ENCODE results near the gene CFAP90.

Gene CFAP90

DNA sequence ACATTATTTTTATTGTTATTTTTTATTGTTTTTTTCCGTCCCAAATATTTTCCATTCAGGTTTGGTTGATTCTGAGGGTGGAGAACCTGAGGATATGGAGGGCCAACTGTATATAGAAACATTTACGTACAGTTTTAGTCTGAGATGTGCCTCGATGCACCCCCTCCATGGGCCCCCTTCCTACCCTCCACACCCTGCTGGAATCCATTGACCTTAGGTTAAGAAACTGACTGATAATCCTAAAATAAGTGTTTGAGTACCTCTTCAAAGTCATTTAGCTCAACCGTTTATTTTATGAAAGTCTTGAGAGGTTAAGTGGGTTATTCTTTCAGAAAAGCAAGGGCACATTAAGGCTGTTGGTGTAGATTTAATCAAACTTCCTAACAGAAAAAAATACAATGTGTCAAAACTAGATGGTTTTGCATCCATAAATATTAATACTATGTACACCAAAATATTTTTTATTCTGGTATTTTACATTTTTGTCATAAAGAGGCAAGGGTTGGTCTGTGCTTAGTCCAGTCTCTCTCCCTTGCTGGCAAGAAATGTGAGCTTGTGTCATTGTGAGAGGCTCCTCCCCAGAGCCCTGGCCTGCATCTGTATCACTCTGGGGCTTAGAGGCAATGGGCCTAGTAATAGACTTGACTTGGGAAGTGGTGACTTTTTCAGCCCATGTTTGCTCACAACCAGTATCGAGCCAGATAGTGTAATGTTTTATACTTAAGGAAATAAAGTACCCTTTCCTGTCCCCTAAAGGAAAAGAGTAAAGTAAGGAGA, 33.7 kb upstream of the CFAP90 start:
- TF ChIP-seq, protein P1, sequence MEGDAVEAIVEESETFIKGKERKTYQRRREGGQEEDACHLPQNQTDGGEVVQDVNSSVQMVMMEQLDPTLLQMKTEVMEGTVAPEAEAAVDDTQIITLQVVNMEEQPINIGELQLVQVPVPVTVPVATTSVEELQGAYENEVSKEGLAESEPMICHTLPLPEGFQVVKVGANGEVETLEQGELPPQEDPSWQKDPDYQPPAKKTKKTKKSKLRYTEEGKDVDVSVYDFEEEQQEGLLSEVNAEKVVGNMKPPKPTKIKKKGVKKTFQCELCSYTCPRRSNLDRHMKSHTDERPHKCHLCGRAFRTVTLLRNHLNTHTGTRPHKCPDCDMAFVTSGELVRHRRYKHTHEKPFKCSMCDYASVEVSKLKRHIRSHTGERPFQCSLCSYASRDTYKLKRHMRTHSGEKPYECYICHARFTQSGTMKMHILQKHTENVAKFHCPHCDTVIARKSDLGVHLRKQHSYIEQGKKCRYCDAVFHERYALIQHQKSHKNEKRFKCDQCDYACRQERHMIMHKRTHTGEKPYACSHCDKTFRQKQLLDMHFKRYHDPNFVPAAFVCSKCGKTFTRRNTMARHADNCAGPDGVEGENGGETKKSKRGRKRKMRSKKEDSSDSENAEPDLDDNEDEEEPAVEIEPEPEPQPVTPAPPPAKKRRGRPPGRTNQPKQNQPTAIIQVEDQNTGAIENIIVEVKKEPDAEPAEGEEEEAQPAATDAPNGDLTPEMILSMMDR (conservative IDR thresholded peaks at IDR 0.05; ENCODE audit: low read length) = no peak
- no peak for DNase-seq (ENCODE audit: low read depth)
- H3K4me3 ChIP-seq (ENCODE audit: low read length) = no peak overlapping the region

DNA sequence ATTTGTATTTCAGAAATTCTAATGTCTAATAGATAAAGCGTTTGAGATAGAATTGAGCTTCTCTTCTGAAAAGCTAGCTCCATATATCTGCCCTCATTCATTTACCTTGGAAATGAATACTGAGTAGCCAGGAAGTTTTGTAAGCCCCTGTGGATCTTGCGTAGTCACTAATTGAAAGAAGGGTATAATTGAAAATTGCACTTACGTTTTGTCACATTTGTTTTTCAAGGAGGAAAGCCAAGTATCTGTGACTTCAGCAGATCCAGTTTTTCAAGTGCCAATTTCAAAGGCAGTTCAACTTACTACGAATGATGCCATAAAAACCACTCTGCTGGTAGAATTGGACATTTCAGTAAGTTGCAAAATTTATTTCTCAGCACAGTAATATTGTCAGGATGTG, 32.0 kb upstream of the CFAP90 start:
- TF ChIP-seq, protein P1 (conservative IDR thresholded peaks at IDR 0.05; ENCODE audit: low read length) = no peak
- DNase-seq (ENCODE audit: low read depth) = no peak
- no peak overlapping the region for H3K4me3 ChIP-seq (ENCODE audit: low read length)

DNA sequence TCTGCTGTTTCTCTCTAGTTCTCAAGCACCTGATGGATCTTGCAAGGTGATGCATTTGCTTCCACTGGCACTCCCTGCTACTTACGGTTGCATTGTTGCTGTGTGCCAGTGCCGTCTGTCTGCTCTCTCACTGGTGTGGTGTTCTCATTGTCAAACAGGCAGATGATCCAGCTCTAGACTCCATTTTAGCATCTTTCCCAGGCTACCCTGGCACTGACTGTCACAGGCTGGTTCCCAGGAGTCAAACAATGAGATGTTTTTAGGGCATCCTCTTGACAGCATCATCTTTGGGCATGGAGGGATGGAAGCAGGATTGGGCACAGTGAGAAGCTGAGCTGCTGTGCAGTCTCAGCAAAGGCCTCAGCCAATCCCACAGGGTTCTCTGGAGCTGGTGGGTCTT, 30.9 kb upstream of the CFAP90 start:
- H3K4me3 ChIP-seq (ENCODE audit: low read length) = no peak overlapping the region
- TF ChIP-seq, protein P1 (conservative IDR thresholded peaks at IDR 0.05; ENCODE audit: low read length) = no peak
- DNase-seq (ENCODE audit: low read depth) = no peak

DNA sequence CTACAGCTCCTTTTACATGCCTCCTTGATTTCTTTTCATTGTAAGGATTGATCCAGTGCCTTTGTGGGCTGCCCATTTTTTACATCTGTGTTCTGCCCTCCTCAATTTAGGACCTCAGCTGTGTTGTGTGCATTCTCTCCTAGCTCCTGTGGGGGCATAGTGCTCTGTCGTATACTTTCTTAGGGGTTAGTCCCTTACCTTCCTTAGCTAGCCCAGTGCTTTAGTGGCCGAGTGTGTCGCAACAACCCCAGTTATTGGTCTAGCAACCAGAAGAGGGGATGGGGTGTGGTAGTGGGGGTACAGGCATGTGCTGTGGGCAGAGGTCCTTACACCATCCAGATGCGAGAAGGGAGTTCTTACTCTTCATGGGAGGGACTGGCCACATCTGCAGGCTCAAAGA, 30.2 kb upstream of the CFAP90 start:
- TF ChIP-seq, protein P1 (conservative IDR thresholded peaks at IDR 0.05; ENCODE audit: low read length) = no peak
- no peak overlapping the region for H3K4me3 ChIP-seq (ENCODE audit: low read length)
- no peak for DNase-seq (ENCODE audit: low read depth)

DNA sequence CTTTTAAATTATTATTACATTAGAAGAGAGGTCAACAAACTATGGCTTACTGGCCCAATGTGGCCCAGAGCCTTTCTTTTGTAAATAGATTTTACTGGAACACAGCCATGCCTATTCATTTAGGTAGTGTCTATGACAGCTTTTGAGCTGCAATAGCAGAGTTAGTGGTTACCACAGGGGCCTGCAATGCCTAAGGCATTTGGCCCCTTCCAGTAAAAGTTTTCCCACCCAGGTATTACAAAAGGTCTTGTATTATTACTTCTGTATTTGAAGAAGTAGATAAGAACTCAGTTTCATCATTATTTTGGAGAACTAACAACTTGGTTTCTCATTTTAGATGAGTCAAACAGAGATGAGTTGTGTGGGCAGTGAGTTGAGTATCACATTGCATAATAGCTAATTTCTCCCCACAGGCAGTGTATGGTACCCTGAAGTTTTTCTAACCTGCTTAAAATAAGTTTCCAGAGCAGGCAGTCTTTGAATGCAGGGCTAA, 27.5 kb upstream of the CFAP90 start:
- TF ChIP-seq, protein P1 (conservative IDR thresholded peaks at IDR 0.05; ENCODE audit: low read length) = no peak
- peak; percentile 43 for DNase-seq (ENCODE audit: low read depth)
- no peak overlapping the region for H3K4me3 ChIP-seq (ENCODE audit: low read length)

DNA sequence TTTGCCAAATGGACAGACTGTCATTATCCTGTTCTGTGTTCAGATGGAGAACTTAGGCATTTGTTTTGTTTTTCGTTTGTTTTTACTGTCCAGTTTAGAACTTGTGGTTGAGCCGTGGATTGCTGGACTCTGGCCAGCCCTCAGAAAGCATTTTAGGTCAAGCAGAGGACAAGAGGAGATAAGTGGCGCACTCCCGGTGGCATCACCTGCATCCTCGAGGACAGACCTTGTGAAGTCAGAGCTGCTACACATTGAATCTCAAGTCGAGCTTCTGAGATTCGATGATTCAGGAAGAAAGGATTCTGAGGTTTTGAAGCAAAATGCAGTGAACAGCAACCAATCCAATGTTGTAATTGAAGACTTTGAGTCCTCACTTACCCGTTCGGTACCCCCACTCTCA, 26.9 kb upstream of the CFAP90 start:
- TF ChIP-seq, protein P1 (conservative IDR thresholded peaks at IDR 0.05; ENCODE audit: low read length) = no peak
- DNase-seq (ENCODE audit: low read depth) = no peak
- H3K4me3 ChIP-seq (ENCODE audit: low read length) = no peak overlapping the region

DNA sequence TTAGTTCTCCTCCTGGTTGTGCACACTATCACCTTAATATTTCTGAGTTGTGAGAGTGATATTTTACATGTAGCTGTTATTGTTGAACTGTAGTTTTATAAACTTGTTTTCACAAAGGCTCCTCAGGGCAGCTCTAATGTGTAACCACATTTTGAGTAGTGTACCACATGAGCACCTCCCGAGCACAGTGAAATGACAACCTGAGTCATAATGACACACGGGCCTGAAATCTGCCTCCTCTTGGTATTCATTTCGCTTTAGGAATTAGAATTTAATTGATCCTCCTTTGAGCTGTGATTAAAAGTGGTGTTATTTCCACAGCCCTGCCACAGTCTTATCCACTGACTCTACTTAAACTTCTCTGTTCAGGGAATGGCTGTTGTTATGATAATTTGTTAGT, 25.9 kb upstream of the CFAP90 start:
- no peak overlapping the region for H3K4me3 ChIP-seq (ENCODE audit: low read length)
- TF ChIP-seq, protein P1 (conservative IDR thresholded peaks at IDR 0.05; ENCODE audit: low read length) = no peak
- DNase-seq (ENCODE audit: low read depth) = peak; percentile 56

Data from AG10803 (cell line).